ENCODE results near the gene GPR89A.
"Not testable (repeated sequence)": the region's sequence is repeated elsewhere in the genome, so short reads cannot be mapped to it uniquely, and the experiment has no call there.

GPR89A gene

GRCh38 chr1:145706086-145706664, 98.4 kb downstream of the GPR89A start:
- DNase-seq (ENCODE audit: insufficient read length, low spot score): peak; percentile 57
- no peak for TF ChIP-seq POLR2A (IDR thresholded peaks at IDR 0.05; ENCODE audit: low read depth, low read length)
- FAIRE-seq: no peak

- no peak for FAIRE-seq
- TF ChIP-seq POLR2A (IDR thresholded peaks at IDR 0.05; ENCODE audit: low read depth, low read length): no peak
- DNase-seq (ENCODE audit: insufficient read length, low spot score): no peak
These were observed 99.5 kb downstream of the GPR89A start, which contains the start of gene PDZK1 for GRCh38 chr1:145707183-145707867. PDZK1 (minus strand) TSS chr1:145707368; CDS start chr1:145688021, 19,347 bp downstream.

- no peak for TF ChIP-seq POLR2A (IDR thresholded peaks at IDR 0.05; ENCODE audit: low read depth, low read length)
- DNase-seq (ENCODE audit: insufficient read length, low spot score) (no peak), FAIRE-seq (no peak)
These were observed 100.3 kb downstream of the GPR89A start for GRCh38 chr1:145708063-145708462.

- DNase-seq (ENCODE audit: insufficient read length, low spot score) (no peak), FAIRE-seq (no peak)
- no peak for TF ChIP-seq POLR2A (IDR thresholded peaks at IDR 0.05; ENCODE audit: low read depth, low read length)
These were observed 102.7 kb downstream of the GPR89A start for GRCh38 chr1:145710291-145711027.

GRCh38 chr1:145711213-145711651, 103.4 kb downstream of the GPR89A start:
- TF ChIP-seq POLR2A (IDR thresholded peaks at IDR 0.05; ENCODE audit: low read depth, low read length): no peak
- DNase-seq (ENCODE audit: insufficient read length, low spot score) (no peak), FAIRE-seq (no peak)

GRCh38 chr1:145714524-145715111, 106.8 kb downstream of the GPR89A start:
- TF ChIP-seq POLR2A (IDR thresholded peaks at IDR 0.05; ENCODE audit: low read depth, low read length): no peak
- no peak for FAIRE-seq
- no peak for DNase-seq (ENCODE audit: insufficient read length, low spot score)

GRCh38 chr1:145716641-145717345, 109.0 kb downstream of the GPR89A start:
- TF ChIP-seq POLR2A (IDR thresholded peaks at IDR 0.05; ENCODE audit: low read depth, low read length): no peak
- no peak for DNase-seq (ENCODE audit: insufficient read length, low spot score)
- no peak for FAIRE-seq

GRCh38 chr1:145717833-145718232, 110.0 kb downstream of the GPR89A start:
- no peak for FAIRE-seq
- TF ChIP-seq POLR2A (IDR thresholded peaks at IDR 0.05; ENCODE audit: low read depth, low read length): no peak
- no peak for DNase-seq (ENCODE audit: insufficient read length, low spot score)

- DNase-seq (ENCODE audit: insufficient read length, low spot score); FAIRE-seq: not testable (repeated sequence)
These were observed 110.7 kb downstream of the GPR89A start for GRCh38 chr1:145718465-145718864.

GRCh38 chr1:145719230-145720079, 111.7 kb downstream of the GPR89A start, which contains the start of gene CD160:
CD160 (plus strand) TSS chr1:145719499; CDS start chr1:145728328, 8,829 bp downstream.
- FAIRE-seq (no peak), DNase-seq (ENCODE audit: insufficient read length, low spot score) (no peak)
- TF ChIP-seq POLR2A (IDR thresholded peaks at IDR 0.05; ENCODE audit: low read depth, low read length): no peak
